GM21390 (cell line): Measurements from ENCODE around the gene SLC25A6.
A peak's percentile ranks its signal among the peaks of the same experiment; 100 is the strongest.
"Not testable (repeated sequence)": the region's sequence is repeated elsewhere in the genome, so short reads cannot be mapped to it uniquely, and the experiment has no call there.

ENCODE experiments used
- ATAC-seq: cut with Tn5 transposase; IDR thresholded peaks from one replicate; pipeline ENCODE4 v1.9.1; 2021; ENCODE audit not compliant: unreplicated experiment

The SLC25A6 gene

DNA sequence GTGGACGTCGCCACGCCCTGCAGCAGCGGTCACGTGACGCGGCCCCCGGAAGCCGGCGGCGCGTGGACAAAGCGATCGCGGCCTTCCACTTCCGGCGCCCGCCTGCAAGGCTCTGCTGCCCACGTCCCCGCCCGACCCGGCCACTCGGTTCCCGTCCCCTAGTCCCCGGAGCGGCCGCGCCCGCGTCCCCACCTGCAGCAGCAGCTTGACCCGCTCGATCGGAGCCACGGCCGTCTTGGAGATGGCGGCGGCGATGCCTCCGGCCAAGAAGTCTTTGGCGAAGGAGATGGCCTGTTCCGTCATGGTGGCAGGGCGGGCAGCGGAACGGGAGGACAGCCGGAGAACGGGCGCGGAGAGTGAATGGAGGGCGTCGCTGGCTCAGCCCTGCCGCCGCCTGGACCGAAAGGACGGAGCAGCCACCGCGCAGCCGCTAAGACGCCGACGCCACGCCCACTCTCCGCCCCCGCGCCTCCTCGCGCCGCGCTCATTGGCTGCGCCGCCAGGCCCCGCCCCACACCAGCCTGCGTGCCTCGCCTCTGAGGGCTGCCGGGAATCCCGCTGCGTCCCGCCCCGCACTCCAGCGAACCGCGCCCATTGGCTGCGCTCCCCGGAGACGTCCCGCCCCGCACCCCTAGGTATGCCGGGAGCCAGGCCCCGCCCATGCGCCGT, at the start of gene SLC25A6:
TSS of gene SLC25A6 (minus strand) at position 407 of the 669 bp plus-strand sequence. CDS start at position 303, 104 bp downstream.
- ATAC-seq: peak; percentile 95

DNA sequence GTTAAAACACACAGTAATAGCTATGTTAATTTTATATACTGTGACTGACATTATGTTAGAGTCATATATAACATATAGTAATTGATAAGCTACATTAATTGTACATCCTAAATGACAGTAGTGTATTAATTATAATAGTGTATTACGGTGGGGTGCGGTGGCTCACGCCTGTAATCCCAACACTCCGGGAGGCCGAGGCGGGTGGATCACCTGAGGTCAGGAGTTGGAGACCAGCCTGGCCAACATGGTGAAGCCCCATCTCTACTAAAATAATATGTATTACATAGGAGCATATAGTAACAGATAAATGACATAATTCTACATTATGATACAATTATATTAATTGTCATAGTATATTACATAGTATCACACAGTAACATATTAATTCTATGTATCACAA, 48.6 kb upstream of the SLC25A6 start:
- ATAC-seq: no peak

DNA sequence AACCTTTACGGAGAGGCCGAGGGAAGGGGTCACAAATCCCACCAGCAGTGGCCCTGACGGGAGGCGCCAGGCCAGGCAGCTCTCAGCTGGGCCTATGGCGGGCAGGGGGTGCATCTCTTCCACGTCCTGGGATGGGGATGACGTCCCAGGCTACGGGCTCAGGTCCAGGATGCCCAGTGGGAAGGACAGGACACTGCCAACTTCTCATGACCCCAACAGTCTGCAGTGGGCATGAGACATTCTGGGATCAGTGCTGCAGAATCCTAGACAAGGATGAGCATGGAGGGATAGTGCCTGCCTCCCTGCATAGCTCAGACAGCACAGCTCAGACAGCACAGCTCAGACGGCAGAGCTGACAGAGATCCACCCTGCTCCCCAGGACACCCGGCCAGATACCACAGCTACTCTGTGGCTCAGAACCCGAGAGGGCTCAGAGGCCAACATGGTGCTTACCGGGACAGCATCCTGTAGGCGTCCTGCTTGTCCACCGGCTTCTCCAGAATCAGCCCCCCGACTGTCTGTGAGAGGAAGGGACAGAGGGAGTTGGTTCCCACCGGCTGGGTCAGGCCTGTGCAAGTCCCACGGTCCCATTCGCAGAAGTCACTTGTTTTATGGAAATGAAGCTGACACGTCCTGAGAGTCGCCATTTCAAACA, 43.5 kb upstream of the SLC25A6 start:
- ATAC-seq: no peak

- ATAC-seq: no peak
Observed at GRCh38 chrX:1434871-1435240, 42.9 kb upstream of the SLC25A6 start.

- ATAC-seq: no peak
Observed at GRCh38 chrX:1433646-1434357, 41.9 kb upstream of the SLC25A6 start.

GRCh38 chrX:1430451-1430850, 38.5 kb upstream of the SLC25A6 start:
- ATAC-seq: no peak

- no peak for ATAC-seq
Observed at GRCh38 chrX:1427756-1428155, 35.8 kb upstream of the SLC25A6 start.

- ATAC-seq: not testable (repeated sequence)
Observed at GRCh38 chrX:1426321-1426720, 34.4 kb upstream of the SLC25A6 start.

- no peak for ATAC-seq
Observed at GRCh38 chrX:1425381-1425780, 33.5 kb upstream of the SLC25A6 start.

DNA sequence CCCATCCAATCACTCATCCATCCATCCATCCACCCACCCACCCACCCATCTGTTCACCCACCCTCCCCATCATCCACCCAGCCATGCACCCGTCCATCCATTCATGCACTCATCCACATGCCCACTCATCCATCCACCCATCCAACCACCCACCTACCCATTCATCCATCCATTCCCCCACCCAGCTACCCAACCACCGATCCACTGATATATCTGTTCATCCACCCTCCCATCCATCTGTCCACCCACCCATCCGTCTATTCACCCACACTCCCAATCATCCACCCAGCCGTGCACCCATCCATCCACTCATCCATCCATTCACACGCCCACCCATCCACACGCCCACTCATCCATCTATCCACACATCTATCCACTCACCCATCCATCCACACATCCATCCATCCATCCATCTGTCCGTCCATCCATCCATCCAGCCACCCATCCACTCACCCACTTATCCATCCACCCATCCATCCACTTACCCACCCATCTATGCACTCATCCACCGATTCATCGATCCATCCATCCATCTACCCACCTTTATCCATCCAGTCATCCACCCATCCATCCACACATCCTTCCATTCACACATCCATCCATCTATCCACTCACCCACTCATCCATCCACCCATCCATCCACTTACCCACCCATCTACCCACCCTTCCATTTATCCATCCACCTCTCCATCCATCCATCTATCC, 32.4 kb upstream of the SLC25A6 start:
- ATAC-seq: no peak

DNA sequence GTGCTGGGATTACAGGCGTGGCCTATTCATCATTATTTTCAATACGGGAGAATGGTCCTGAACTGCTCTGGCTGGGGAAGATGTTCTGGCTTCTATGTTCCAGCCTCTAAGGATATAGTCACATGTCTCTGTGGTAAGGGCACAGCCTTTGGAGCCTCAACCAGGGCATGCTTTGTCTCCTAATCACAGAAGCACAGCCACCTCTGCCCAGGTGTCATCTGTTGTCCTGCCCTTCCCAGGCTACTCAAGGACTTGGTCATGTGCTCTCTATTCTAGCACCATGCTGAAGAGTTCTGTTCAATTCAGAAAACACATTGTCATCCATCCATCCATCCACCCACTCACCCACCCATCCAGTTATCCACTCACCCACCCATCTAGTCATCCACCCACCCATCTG, 31.3 kb upstream of the SLC25A6 start:
- ATAC-seq: no peak

DNA sequence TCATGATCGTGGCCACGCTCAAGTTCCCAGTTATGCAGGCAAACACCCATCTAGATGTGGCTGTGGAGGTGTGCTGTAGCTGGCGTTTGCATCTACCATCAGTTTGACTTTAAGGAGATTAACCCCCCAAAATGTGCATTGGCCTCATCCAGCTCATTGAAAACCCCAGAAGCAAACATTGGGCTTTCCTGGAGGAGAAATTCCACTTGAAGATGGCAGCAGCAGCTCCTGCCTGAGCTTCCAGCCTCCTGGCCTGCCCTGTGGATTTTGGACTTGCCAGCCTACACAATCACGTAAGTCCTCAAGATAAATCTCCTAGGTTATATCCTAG, 30.2 kb upstream of the SLC25A6 start:
- no peak for ATAC-seq

DNA sequence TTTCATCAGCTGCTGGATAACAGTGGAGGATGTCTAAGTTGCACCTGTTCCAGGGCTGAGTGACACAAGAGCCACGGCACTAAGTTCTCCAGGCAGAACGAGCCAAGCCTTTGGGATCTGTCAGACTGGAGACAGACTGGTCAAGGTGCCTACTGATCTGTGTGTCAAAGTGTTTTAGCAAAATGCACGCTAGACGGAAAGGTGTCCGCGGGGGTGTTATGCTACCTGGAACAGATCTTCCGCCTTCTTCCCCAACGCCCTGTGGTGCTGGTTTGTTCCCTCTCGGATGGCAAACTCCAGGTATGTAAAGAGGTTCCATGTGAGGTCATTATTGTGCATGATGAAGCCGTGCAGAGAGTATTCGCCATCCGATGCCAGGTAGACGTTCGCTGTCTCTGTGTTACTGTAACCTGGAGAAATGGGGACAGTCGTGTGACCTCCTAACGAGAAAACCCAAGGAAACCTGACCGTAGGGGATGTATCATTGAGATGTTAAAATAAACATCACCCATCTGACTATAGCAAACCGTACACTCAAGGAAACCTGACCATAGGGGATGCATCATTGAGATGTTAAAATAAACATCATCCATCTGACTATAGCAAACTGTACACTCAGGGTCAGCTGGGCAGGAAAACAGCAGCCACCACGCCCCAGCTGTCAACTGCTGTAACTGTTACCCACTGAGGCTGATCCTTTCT, 29.7 kb upstream of the SLC25A6 start:
- ATAC-seq: no peak

GRCh38 chrX:1420371-1420770, 28.5 kb upstream of the SLC25A6 start:
- ATAC-seq: no peak

DNA sequence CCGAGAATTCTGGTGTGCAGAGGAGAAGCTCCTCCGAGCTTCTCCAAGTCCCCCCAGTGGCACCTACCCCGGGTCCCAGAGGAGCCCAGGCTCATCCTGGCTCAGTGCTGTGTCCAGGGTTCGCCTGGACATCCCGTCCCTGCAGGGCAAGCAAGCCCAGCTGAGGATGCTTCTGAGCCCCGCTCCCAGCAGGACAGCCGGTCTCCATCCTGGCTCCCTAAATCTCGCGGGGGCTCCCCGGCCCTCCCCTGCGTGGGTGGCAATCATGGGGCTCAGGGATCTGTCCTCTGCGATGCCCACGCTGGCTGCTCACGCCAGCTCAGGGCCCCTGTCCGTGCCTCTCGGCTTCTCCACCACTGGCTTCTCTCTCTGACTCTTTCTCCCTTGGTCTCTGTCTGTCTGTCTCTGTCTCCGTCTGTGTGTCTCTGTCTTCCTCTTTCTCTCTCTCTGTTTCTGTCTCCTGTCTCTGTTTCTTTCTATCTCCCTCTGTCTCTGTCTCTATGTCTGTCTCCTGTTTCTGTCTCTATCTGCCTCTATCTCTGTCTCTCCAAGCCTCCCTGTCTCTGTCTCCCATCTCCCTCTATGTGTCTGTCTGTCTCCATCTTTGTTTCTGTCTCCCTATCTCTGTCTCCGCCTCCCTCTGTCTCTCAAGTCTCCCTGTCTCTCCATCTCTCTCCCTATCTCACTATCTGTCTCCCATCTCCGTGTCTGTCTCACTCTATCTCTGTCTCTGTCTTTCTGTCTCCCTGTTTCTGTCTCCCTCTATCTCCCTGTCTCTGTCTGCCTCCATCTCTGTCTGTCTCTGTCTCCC, 27.8 kb upstream of the SLC25A6 start:
- ATAC-seq: no peak

GRCh38 chrX:1418901-1419544, 27.1 kb upstream of the SLC25A6 start:
- ATAC-seq: no peak

- no peak for ATAC-seq
Observed at GRCh38 chrX:1417921-1418771, 26.2 kb upstream of the SLC25A6 start.

DNA sequence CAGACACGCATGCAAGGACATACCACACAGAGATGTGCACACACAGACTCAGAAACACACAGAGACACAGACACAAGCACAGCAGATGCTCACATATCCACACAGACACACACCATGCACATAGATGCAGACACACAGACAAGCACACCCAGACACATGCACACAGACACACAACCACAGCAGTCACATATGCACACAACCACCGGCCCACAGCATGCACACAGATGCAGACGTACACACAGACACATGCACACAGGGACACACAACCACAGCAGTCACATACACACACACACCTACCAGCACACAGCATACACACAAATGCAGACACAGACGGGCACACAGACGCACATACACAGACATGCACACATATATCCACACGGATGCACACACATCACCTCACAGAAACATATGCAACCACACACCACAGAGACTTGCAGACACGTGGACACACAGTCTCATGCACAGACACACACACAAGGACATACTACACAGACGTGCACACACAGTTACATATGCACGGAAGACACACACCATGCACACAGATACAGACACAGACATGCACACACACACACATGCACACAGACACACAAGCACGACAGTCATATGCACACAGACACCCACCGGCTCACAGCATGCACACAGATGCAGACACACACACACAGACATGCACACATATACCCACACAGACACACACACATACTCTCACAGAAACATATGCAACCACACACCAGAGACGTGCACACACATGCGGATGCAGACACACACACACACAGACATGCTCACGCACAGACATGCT, 25.2 kb upstream of the SLC25A6 start:
- no peak for ATAC-seq
